AG10803 (cell line): ENCODE measurements around the gene POU6F2.

Experiments
- DNase-seq: peaks from one replicate; pipeline ENCODE4 v3.0.0; 2010; ENCODE audit warnings: low read depth
- H3K4me3 ChIP-seq: 2 replicates; pipeline ENCODE4 v1.5.1; 2011; ENCODE audit warnings: mild to moderate bottlenecking, low read length, control low read depth
- TF ChIP-seq, protein P1 (sequence below): conservative IDR thresholded peaks from 2 replicates; pipeline ENCODE4 v1.5.1; 2011; ENCODE audit warnings: mild to moderate bottlenecking, low read length, control low read depth, inconsistent platforms

The POU6F2 gene

GRCh38 chr7:39083781-39084180 lies 106.1 kb downstream of the POU6F2 start:
- TF ChIP-seq, protein P1, sequence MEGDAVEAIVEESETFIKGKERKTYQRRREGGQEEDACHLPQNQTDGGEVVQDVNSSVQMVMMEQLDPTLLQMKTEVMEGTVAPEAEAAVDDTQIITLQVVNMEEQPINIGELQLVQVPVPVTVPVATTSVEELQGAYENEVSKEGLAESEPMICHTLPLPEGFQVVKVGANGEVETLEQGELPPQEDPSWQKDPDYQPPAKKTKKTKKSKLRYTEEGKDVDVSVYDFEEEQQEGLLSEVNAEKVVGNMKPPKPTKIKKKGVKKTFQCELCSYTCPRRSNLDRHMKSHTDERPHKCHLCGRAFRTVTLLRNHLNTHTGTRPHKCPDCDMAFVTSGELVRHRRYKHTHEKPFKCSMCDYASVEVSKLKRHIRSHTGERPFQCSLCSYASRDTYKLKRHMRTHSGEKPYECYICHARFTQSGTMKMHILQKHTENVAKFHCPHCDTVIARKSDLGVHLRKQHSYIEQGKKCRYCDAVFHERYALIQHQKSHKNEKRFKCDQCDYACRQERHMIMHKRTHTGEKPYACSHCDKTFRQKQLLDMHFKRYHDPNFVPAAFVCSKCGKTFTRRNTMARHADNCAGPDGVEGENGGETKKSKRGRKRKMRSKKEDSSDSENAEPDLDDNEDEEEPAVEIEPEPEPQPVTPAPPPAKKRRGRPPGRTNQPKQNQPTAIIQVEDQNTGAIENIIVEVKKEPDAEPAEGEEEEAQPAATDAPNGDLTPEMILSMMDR, result no peak

GRCh38 chr7:39084349-39084748 lies 106.6 kb downstream of the POU6F2 start:
- no peak overlapping the region for H3K4me3 ChIP-seq
- TF ChIP-seq, protein P1, result no peak
- DNase-seq, result no peak

More at GRCh38 chr7:39083781-39084180, 106.1 kb downstream of the POU6F2 start:
- no peak overlapping the region for H3K4me3 ChIP-seq
- DNase-seq, result no peak

DNA sequence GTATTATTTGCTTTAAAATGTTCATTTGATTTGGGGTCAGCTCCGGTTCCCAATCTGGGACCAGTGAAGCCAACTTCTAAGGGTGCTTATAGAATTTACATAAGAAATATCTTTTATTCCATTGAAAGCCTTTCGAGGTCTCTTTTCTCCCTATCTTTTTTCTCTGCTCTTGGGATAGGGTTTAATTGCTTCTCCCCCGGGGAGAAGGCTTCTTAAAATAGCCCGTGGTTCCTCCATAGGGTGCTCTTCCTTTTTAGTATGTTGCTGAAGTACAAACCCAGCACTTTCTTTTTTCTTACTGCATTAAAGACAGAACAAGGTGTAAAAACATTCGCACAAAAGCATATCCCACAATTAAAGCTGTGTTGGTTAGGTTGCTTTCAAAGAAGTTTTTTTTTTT lies 107.5 kb downstream of the POU6F2 start:
- no peak for DNase-seq
- TF ChIP-seq, protein P1, result no peak
- H3K4me3 ChIP-seq, result no peak overlapping the region

- TF ChIP-seq, protein P1, result no peak
- DNase-seq, result no peak
- no peak overlapping the region for H3K4me3 ChIP-seq
Observed at GRCh38 chr7:39085590-39086049, 107.9 kb downstream of the POU6F2 start.

- no peak overlapping the region for H3K4me3 ChIP-seq
- TF ChIP-seq, protein P1, result no peak
- no peak for DNase-seq
Observed at GRCh38 chr7:39086638-39087360, 109.1 kb downstream of the POU6F2 start.

DNA sequence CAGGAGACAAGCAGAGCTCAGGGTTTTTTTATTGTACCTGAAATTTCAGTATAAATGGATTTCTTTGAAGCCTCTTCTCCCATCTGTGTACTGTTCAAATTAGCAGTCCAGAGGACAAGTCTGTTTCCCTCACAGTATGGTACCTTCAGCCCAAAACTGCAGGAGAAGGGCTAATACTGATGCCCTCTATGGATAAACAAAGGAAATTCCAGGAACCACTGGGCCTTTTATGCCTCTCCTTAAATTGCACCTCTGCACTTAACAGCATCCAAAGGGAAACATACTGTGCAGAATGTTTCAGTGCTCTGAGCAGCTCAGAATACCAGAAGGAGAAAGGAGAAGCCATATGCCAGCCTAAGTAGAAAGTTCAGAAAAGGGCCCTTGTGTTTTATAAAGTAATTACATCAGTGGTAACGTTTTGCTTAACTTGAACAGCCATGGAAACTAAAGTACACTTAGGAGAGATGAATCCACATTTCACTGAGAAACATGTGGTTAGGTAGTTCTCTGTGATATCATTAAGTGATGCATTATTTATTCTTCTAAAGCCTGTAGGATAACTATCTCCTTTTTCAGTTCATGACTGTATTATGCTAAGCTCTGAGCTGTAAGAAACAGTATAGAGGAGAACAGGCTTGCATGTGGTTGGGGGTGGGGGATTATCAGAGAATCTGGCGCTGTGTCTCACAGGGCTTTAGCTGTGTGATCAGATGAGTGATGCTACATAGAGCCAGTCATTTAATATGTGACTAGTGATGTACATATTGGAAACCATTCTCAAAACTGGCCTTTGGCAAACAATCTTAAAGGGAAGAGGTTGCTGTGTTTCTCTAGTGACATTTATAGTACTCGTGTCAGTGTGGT lies 111.3 kb downstream of the POU6F2 start:
- TF ChIP-seq, protein P1, result no peak
- DNase-seq, result no peak
- no peak overlapping the region for H3K4me3 ChIP-seq
